SIG-M5 (cell line): ENCODE results near the gene GP1BA.
"Not testable (repeated sequence)": the region's sequence is repeated elsewhere in the genome, so short reads cannot be mapped to it uniquely, and the experiment has no call there.

Source experiments
- DNase-seq: peaks from one replicate; lab custom pipeline; 2025; lab: John Stamatoyannopoulos, UW

GP1BA gene

DNA sequence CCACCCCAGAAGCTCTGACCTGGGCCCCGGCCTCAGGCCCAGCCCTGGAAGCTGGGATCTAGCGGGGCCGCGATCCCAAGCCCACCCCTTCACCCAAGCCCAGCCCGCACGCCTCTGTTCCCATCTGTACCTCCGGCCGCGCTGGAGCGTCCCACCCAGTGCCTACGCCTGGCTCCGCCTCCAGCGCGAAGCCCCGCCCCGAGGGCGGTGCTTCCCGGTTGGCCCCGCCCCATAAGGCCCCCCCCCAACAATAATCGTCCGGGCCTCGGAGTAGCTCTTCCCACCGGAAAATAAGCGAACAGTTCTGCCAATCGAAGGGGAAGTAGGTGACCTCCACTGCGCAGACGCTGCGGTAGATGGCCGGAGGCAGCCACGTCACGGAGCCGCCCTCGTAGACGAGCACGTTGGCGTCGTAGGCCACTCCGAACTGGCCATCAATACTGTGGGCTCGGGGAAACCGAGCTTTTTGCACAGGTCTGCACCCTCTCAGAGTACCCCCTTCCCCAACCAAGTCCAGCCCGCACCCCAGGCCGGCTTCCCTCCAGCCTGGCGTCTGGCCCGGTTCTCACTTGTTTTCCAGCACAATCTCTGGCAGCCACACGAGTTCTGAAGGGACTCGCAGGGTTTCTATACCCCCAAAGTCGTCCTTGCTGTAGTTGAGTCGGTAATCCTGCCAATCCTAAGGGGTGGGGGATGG, 30.3 kb upstream of the GP1BA start:
- DNase-seq, result no peak

GRCh38 chr17:4902540-4902939, 29.5 kb upstream of the GP1BA start:
- no peak for DNase-seq

DNA sequence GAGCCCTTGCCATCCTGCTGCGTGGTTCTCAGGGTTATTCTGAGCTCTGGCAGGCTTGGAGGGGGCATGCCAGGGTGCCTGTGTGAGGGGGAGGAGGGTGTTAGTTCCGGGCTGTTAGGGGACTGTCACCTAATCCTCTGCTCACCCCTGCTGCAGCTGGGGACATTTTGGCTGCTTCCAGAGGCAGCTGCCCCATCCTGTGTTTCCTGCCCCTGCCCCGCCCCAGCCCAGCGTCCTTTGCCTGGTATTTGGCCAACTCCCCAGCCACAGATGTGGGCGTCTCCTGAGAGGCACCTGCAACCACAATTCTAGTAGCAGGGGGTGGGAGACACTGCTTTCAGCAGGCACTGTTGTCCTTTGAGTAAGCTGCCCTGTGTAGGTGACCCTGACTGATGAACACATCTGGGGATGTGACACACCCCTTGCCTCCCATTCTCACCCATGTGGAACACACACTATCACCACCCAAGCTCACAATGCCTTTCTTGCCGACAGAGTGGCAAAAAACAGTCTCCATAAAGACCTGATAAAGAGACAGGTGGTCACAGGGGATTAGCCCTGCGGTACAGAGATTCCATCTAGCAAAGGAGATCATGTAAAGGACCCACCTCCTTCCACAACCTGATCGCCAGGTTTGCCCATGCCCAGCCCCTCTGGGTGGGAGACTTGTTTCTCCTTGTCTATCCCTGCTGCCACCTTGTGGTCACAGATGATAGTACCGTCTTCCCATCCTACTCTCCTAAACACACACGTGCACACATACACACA, 28.8 kb upstream of the GP1BA start, which contains the start of gene CHRNE:
CHRNE (minus strand) TSS at position 48 of the 768 bp plus-strand sequence; CDS start at position 13, 35 bp downstream.
- DNase-seq, result no peak

DNA sequence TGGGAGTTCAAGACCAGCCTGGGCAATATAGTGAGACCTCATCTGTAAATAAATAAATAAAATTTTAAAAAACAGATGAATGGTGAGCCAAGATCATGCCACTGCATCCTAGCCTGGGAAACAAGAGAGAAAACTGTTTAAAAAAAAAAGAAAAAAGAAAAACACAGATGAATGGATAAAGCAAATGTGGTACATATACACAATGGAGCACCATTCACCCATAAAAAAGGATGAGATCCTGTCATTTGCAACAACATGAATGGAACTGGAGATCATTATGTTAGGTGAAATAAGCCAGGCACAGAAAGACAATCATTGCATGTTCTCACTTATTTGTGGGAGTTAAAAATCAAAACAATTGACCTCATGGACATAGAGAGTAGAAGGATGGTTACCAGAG, 25.4 kb upstream of the GP1BA start:
- DNase-seq, result not testable (repeated sequence)

- no peak for DNase-seq
Measured at GRCh38 chr17:4908301-4908700, 23.8 kb upstream of the GP1BA start.

DNA sequence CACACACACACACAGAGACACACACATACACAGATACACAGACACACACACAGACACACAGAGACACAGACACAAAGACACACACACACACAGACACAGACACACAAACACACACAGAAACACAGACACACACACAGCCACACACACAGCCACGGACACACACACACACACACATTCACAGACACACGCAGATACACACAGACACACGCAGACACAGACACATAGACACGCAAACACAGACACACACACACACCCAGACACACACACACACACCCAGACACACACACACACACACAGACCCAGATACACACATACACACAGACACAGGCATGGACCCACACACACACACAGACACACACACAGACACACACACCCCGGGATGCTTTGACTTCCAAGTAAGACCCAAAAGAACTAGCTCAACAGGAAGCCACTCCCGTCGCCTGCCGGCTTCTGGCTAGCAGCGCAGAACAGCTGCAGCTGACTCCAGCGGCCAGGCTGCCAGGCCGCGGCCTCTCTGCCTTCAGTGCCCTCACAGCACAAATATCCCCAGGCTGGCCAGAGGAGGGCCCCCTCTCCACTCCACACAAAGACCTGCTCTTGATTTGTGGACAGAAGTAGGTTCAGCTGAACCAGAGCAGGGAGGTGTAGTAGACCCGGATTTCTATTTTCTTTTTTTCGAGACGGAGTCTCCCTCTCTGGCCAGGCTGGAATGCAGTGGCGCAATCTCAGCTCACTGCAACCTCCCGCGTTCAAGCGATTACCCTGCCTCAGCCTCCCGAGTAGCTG, 23.2 kb upstream of the GP1BA start:
- peak; percentile 27 for DNase-seq

- DNase-seq, result no peak
Measured at GRCh38 chr17:4913994-4914393, 18.1 kb upstream of the GP1BA start.

DNA sequence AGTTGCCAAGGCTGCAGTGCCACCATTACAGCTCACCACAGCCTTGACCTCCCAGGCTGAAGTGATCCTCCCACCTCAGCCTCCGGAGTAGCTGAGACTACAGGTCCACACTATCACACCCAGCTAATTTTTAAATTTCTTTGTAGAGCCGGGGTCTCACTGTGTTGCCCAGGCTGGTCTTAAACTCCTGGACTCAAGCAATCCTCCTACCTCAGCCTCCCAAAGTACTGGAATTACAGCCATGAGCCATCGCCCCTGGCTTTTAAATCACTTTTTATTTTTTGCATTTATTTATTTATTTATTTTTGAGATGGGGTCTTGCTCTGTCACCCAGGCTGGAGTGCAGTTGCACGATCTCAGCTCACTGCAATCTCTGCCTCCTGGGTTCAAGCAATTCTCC, 17.5 kb upstream of the GP1BA start:
- DNase-seq, result not testable (repeated sequence)

- DNase-seq, result no peak
Measured at GRCh38 chr17:4919511-4920047, 12.5 kb upstream of the GP1BA start.

DNA sequence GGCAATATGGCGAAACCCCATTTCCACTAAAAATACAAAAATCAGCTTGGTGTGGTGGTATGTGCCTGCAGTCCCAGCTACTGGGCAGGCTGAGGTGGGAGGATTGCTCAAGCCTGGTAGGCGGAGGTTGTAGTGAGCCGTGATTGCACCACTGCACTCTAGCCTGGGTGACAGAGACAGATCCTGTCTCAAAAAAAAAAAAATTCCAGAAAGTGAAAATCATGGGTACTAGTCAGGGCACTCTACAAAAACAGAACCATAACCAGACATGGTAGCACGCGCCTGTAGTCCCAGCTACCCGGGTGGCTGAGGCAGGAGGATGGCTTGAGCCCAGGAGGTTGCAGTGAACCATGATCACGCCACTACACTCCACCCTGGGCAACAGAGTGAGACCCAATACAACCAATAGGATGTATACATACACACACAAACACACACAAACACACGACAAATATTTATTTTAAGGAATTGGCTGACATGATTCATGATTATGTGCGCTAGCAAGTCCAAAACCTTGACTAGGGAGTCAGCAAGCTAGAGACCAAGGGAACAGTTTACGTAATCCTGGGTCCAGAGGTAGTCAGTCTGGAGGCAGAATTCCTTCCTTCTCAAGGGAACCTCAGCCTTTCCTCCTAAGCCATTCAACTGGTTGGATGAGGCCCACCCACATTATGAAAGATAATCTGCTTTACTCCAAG, 11.6 kb upstream of the GP1BA start:
- peak; percentile 20 for DNase-seq

DNA sequence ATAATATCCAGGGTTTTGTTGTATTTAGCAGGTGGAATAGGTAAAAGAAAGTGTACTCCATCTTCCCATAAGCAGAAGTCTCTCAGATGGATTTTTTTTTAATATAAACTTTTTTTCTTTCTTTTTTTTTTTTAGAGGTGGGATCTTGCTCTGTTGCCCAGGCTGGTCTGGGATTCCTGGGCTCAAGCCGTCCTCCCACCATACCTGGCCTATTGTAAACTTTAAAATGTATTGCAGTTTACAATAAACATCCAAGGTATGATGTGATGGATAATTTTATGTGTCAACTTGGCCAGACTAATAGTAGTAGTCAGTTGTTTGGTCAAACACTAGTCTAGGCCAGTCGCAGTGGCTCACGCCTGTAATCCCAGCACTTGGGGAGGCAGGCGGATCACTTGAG, 10.8 kb upstream of the GP1BA start:
- DNase-seq, result no peak

DNA sequence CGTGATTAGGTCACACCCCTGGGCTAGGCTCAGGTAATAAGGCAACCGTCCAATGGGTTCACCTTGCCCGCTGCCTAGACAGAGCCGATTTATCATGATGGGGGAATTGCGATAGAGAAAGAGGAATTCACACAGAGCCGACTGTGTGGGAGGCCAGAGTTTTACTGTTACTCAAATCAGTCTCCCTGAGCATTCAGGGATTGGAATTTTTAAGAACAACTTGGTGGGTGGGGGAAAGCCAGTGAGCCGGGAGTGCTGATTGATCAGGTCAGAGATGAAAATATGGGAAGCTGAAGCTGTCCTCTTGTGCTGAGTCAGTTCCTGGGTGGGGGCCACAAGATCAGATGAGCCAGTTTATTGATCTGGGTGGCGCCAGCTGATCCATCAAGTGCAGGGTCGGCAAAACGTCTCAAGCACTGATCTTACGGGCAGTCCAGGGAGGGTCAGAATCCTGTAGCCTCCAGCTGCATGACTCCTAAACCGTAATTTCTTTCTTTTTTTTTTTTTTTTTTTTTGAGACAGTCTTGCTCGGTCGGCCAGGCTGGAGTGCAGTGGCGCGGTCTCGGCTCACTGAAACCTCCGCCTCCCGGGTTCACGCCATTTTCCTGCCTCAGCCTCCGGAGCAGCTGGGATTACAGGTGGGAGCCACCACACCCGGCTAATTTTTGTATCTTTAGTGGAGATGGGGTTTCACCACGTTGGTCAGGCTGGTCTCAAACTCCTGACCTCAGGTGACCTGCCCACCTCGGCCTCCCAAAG, 5.3 kb upstream of the GP1BA start:
- DNase-seq, result not testable (repeated sequence)

GRCh38 chr17:4928881-4929280, 3.2 kb upstream of the GP1BA start:
- no peak for DNase-seq

GRCh38 chr17:4932756-4933155, 679 bp downstream of the GP1BA start:
- no peak for DNase-seq

- DNase-seq, result no peak
Measured at GRCh38 chr17:4933646-4934045, 1.6 kb downstream of the GP1BA start.

DNA sequence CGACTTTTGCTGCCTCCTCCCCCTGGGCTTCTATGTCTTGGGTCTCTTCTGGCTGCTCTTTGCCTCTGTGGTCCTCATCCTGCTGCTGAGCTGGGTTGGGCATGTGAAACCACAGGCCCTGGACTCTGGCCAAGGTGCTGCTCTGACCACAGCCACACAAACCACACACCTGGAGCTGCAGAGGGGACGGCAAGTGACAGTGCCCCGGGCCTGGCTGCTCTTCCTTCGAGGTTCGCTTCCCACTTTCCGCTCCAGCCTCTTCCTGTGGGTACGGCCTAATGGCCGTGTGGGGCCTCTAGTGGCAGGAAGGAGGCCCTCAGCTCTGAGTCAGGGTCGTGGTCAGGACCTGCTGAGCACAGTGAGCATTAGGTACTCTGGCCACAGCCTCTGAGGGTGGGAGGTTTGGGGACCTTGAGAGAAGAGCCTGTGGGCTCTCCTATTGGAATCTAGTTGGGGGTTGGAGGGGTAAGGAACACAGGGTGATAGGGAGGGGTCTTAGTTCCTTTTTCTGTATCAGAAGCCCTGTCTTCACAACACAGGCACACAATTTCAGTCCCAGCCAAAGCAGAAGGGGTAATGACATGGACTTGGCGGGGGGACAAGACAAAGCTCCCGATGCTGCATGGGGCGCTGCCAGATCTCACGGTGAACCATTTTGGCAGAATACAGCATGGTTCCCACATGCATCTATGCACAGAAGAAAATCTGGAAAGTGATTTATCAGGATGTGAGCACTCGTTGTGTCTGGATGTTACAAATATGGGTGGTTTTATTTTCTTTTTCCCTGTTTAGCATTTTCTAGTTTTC, 2.3 kb downstream of the GP1BA start:
- no peak for DNase-seq

GRCh38 chr17:4935650-4936049, 3.6 kb downstream of the GP1BA start:
- no peak for DNase-seq

DNA sequence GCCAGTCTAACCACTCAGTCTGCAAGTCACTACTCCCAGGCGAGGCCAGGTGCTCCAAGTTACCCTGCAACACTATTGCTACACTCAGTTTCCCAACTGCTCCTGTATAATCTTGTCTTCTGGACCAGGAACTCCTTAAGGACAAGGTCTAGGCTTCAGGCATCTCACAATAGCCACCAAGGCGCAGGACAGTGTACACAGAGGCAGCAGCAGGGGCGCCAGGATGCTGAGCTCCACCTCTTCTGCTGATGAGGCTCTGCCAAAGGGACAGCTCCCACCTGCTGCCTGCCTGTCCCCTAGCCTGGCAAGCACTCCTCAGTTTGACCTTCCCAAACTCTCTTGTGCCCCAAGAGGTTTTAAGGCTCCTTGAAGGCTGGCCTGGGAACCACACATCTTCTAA, 4.4 kb downstream of the GP1BA start:
- DNase-seq, result no peak

GRCh38 chr17:4937553-4937952, 5.5 kb downstream of the GP1BA start:
- DNase-seq, result no peak

GRCh38 chr17:4938069-4938491, 6.0 kb downstream of the GP1BA start:
- no peak for DNase-seq
